GM12872 (cell line): Measurements from ENCODE around the gene DIPK1C.

Experiments used
- CTCF ChIP-seq: IDR thresholded peaks from 3 replicates; pipeline ENCODE4 v1.5.1; 2011; ENCODE audit warnings: low read depth, mild to moderate bottlenecking, low read length, moderate library complexity; ENCODE audit not compliant: insufficient read depth

DIPK1C gene

GRCh38 chr18:74429096-74429495 is 28.0 kb downstream of the DIPK1C start:
- TF ChIP-seq CTCF: no peak

- no peak for TF ChIP-seq CTCF
These were observed 29.5 kb downstream of the DIPK1C start for GRCh38 chr18:74427442-74428112.

GRCh38 chr18:74425876-74426275 is 31.2 kb downstream of the DIPK1C start:
- TF ChIP-seq CTCF: no peak

GRCh38 chr18:74425161-74425560 is 31.9 kb downstream of the DIPK1C start:
- no peak for TF ChIP-seq CTCF

- TF ChIP-seq CTCF: no peak
These were observed 34.6 kb downstream of the DIPK1C start for GRCh38 chr18:74422541-74422940.

- TF ChIP-seq CTCF: no peak
These were observed 36.2 kb downstream of the DIPK1C start for GRCh38 chr18:74420926-74421325.

GRCh38 chr18:74420481-74420880 is 36.6 kb downstream of the DIPK1C start:
- no peak for TF ChIP-seq CTCF

- TF ChIP-seq CTCF: no peak
These were observed 37.3 kb downstream of the DIPK1C start for GRCh38 chr18:74419761-74420160.
